ENCODE results near the gene CLASRP.

CLASRP gene

GRCh38 chr19:45087531-45087930, 48.7 kb downstream of the CLASRP start:
- DNase-seq: no peak

GRCh38 chr19:45090034-45090433, 51.2 kb downstream of the CLASRP start:
- DNase-seq: no peak

GRCh38 chr19:45090606-45091005, 51.8 kb downstream of the CLASRP start:
- DNase-seq: no peak

- DNase-seq: peak; percentile 68 to 98 (median 96)
These were observed 52.4 kb downstream of the CLASRP start for GRCh38 chr19:45091031-45091923.

GRCh38 chr19:45092747-45093678, 54.2 kb downstream of the CLASRP start, which contains the start of gene PPP1R37:
PPP1R37 (plus strand) TSS chr19:45093179; CDS start chr19:45093326, 147 bp downstream.
- DNase-seq: peak; percentile 40 to 92 (median 88)

GRCh38 chr19:45094137-45094536, 55.3 kb downstream of the CLASRP start:
- DNase-seq: no peak

GRCh38 chr19:45094707-45095106, 55.9 kb downstream of the CLASRP start:
- no peak for DNase-seq

- no peak for DNase-seq
These were observed 56.9 kb downstream of the CLASRP start for GRCh38 chr19:45095496-45096413.

GRCh38 chr19:45096700-45097099, 57.9 kb downstream of the CLASRP start:
- DNase-seq: no peak

GRCh38 chr19:45097450-45097775, 58.6 kb downstream of the CLASRP start:
- DNase-seq: no peak

GRCh38 chr19:45097776-45098520, 59.1 kb downstream of the CLASRP start:
- DNase-seq: peak in 10 of 14 donors; percentile 38 to 87 (median 60)

GRCh38 chr19:45098521-45099466, 59.9 kb downstream of the CLASRP start:
- peak in 12 of 14 donors; percentile 39 to 76 (median 58) for DNase-seq

- peak in 1 of 14 donors; percentile 80 for DNase-seq
These were observed 60.8 kb downstream of the CLASRP start for GRCh38 chr19:45099467-45100191.

GRCh38 chr19:45100201-45100600, 61.4 kb downstream of the CLASRP start:
- DNase-seq: no peak

- DNase-seq: no peak
These were observed 62.0 kb downstream of the CLASRP start for GRCh38 chr19:45100846-45101252.

GRCh38 chr19:45101806-45102205, 63.0 kb downstream of the CLASRP start:
- no peak for DNase-seq

GRCh38 chr19:45102481-45102880, 63.6 kb downstream of the CLASRP start:
- DNase-seq: no peak

- DNase-seq: peak in 3 of 14 donors; percentile 6 to 54 (median 6)
These were observed 64.3 kb downstream of the CLASRP start for GRCh38 chr19:45103156-45103507.
